HG03066 (cell line): ENCODE data around the gene RASGRF2.

ENCODE experiments used
- ATAC-seq: cut with Tn5 transposase; IDR thresholded peaks from one replicate; pipeline ENCODE4 v1.9.1; 2021; ENCODE audit warnings: low read depth; ENCODE audit not compliant: unreplicated experiment

The RASGRF2 gene

DNA sequence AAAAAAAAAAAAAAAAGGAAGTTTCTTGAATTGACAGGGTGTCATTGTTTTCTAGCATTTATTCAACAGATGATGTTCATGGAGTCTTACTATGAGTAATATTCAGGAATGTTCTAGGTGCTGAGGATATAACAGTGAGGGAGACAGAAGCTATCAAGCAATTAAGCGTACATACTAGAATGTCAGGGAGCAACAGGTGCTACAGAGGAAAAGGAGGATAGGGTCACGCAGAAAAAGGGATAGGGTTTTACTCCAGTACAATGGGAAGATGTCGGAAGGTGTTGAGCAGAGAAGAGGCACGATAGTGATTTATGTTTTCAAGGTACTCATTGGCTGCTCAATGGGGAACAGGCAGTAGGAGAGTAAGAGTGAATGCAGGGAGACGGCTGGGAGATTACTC lies 6.6 kb upstream of the RASGRF2 start:
- no peak for ATAC-seq

DNA sequence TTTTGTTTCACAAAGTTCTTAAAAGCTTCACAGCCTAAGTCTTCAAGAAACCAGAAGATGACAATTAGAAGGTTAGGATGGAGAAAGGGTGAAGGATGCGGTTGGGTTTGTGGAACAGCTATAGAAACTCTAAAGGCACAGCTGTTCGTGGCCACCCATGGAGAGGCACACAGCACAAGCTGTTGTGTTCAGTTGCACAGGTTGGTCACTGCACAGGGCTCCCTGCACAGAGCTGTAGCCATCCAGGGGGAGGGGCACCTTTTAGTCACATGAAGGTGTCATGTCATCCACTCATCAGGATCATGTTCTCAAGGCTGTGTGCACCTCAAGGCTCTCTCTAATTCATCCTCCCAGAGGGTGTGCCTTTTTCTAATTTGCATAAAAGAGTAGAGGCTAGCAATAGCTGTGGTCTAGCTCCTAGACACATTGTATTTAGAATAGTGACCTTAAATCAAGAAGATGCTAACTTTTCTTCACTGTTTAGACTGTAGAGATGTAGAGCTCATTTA lies 5.0 kb upstream of the RASGRF2 start:
- ATAC-seq, result no peak

DNA sequence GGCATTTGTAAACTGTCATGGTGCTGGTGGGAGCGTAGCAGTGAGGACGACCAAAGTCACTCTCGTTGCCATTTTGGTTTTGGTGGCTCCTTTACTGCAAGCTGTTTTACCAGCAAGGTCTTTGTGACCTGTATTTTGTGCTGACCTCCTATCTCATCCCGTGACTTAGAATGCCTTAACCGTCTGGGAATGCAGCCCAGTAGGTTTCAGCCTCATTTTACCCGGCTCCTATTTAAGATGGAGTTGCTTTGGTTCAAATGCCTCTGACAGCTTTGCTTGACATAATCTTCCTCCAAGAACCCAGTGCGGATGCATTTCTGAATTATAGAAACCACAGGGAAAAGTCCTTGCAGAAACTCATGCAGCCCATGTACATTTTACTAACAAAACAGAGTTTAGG lies 3.9 kb upstream of the RASGRF2 start:
- no peak for ATAC-seq

DNA sequence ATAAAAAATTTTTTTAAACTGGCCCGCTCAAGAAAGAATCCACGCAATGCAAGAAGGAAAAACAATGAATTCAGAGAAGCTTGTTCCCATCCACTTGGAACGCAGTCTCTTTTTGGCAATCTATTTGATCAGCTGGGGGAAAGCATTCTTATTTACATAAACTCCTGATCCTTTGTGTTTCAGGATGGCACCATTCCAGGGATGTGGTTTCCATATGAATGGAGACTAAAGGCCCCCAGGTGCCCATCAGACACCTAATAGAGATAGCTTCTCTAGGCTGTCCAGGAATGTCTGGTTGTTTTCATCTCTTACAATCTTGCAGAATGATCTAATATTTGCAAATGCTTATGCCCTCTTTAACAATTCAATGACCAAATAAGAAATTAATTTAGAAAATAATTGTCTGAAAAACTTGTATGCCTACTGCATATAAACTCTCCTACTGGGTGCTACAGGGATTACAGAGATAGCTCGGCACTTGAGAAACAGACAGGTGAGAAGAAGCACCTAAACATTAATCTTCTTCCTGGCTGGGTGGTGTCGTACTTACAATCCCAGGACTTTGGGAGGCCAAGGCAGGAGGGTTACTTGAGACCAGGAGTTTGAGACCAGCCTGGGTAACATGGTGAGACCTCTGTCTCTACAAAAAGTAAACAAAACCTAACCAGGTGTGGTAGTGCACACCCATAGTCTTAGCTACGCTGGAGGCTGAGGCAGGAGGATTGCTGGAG lies 3.0 kb upstream of the RASGRF2 start:
- ATAC-seq, result no peak

DNA sequence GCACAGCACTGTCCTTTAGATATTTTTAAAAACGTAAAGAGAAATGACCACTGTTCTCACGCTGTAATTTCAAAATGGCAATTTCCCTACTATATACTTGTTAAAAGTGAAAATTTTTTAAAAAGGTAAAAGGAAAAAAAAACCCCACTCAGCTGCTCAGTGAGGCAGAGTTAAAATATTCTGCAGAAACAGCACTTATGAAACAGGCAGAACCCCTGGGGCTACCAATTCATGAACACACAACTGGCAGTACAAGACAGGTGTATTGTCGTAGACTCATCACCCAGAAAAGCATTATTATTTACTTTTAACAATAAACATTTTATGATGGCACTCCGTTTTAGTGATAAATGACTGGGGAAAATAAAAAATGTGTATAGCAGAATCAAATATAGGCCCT lies 1.5 kb upstream of the RASGRF2 start:
- ATAC-seq, result no peak

DNA sequence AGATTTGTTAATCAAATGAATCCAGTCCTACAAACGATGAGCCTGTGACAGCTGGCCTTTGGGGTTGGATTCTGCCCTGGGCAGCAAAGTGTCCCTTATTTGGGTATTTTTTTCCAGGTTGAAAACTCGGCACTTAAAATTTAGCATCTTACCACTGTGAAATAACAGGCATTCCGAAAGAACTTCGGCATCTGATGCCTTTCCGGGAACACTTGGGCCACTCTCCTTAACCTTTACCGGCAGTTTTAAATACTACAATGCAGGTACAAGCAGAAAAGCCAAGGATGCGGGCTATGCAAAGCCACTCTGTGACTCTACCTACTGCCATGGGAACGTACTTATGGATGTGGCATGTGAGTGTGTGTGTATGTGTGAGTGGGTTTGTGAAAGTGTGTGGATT lies 1.0 kb upstream of the RASGRF2 start:
- ATAC-seq, result no peak

DNA sequence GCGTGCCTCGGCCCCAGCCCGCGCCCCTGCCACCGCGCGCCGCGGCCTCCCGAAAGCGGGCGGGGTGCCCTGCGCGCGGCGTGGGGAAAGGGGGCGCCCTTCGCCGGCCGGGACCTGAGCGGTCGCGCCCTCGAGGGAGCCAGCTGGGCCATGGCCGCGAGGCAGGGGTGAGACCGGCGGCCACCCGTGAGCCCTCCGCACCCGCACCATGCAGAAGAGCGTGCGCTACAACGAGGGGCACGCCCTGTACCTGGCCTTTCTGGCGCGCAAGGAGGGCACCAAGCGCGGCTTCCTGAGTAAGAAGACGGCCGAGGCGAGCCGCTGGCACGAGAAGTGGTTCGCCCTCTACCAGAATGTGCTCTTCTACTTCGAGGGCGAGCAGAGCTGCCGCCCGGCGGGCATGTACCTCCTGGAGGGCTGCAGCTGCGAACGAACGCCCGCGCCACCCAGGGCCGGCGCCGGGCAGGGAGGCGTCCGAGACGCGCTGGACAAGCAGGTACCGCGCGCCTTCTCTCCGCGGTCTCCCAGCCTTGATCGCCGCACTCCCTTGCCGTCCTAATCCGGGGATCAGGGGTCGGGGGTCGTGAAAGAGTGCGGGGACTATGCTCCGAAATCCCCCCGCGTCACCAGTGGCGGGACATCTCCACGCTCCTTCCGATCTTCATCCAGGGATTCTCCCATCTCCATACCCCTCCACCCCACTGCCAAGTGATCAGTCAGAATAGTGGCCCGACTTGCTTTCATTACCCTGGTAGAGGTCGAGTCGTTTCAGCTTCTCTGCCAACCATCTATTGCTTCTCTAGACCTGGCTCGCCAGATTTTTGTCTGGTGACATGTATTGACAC lies 590 bp downstream of the RASGRF2 start:
- ATAC-seq, result no peak

DNA sequence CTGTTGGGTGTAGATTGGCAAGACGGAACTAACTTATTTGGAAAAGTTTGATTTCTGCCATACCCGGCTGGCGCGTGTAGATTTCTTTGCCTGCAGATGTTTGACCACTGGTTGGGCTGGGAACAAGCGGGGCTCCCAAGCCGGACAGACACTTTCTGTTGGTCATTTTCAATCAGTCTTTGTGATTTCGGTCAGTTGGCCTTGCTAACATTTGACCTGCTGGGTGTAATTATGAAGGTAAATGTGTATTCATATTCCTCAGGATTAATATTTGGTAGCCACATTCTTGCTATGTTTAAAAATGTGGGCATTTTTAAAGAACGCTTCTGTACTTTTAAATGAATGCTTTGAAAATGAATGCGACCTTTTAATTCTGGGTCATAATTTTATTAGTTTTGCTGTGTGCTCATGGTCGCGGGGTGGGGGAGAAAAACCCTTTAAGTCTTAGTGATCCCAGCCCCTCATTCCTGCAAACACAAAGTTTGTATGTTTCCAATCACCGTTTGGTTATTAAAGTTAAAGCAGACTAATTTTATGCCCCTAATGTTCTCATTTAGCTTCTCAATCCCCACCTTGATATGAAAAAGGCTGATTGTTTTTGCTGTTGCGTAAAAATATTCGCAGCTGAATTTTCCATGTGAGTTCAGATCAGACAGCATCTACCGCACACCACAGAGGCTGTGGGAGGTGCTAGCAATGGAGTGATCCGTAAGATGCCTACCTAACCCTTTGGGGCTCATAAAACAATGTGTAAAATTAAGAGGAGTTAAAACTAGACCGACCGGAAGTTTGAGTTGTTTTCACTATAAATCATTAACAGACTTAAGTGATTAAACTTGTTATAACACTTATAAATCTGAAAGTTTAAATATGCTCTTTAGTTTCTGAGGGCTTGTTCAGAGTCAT lies 1.5 kb downstream of the RASGRF2 start:
- no peak for ATAC-seq

DNA sequence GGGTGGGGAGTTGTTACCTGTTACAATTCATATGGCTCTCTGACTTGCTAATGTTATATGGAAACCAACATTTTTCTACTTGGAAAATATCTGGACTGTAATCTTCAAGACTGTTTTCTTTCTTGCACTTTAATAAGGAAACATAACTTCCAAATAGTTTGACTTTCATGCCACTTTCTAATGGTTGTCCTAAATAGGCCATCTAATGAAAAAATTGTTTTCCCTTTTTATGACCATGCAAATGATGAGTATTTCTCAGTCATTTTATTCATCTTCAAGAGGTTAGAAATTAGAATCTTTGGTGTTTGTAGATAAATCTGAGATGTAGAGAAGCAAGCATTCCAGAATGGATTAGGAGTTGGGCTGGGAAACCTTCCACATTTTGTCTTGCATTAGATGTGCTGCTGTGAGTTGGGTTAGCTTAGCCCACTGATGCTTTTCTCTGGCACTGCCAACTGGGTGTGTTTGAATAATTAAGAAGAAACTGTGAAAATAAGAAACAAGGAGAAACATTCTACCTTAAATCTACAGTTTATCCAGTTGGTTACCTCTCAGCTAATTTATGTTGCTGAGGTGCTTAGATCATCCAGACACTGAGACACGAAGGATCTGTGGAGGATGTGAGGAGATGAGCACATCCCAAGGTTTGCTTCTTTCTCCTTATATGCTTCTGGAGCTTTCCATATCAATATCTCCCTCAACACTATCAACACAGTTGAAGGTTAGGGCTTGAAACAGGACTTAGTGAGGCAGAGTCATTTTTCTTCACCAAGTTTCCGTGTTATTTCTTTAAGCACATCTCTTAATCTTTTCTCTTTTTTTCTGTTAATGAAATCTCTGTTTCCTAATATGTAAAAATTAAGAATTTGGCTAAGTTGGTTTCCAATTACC lies 2.7 kb downstream of the RASGRF2 start:
- ATAC-seq, result no peak

DNA sequence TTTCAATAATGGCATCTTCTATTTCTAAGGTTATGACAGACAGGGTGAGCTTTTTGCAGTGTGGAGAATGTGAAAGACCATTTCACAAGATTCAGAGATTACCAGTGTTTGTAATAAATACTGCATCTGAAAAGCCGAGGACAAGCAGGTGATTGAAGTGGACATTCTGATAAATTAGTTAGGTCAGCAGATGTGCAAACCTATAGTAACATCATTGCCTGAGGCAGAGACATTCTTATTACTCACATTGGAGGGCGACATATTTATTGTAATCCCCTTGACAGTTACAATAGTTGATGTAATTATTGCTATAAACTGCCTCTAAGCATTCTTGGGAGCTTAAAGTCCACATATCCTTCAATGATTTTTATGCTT lies 3.3 kb downstream of the RASGRF2 start:
- no peak for ATAC-seq

DNA sequence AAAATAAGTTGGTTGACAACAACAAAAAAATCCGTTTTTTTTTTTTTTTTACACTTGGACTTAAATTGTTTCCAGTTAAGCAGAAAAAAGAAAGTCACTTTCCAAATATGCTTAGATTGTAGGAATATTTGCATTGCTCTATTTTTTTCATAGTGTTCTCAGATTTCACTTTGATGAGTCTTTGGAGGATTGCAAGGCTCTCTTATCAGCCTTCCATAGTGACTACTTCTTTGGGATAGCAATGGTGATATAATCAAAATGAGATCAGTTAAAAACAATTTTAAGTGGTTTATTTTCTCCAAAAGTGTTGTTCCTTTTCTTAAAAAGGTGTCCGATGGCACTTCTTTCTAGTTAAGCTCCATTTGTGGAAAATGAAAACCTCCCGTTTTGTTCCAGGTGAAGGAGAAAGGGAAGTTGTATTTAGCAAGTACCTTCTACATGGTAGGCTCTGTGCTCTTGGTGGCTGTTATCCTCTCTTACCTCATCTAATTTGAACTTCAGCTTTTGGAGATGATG lies 3.9 kb downstream of the RASGRF2 start:
- no peak for ATAC-seq

DNA sequence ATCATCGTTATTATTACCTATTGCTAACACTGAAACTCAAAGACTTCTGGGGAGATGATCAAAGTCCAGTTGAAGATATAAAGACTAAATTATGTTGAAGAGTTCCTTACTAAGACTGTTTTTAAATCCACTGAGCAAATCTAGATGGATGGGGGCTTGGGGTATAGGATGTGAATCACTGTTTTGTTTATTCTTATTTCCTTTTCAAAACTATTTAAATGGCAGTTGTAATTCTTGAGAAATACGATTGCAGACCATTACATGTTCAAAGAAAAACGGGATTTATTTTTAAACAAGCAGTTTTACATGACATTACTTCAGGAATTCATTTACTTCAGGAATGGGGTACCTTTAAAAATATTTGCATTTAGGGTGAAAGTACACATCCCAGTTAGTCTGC lies 4.3 kb downstream of the RASGRF2 start:
- no peak for ATAC-seq

DNA sequence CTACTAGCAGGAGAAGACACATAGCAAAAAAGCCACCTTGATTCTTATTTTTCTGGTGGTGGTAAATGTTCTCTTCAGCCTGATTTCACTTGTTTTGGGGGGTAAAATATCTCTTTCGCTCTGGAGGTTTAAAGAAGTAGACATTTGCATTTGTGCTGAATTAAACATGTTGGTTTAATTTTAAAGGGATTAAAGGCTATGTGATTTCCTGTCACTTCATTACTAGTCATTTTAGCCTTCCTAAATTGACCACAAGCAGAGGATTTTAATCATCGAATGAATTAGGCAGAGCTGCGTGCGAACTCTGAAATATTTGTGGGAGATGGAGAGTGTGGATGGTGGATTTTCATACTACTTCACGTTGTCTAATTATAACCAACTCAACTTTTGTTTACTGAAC lies 4.8 kb downstream of the RASGRF2 start:
- ATAC-seq, result no peak

DNA sequence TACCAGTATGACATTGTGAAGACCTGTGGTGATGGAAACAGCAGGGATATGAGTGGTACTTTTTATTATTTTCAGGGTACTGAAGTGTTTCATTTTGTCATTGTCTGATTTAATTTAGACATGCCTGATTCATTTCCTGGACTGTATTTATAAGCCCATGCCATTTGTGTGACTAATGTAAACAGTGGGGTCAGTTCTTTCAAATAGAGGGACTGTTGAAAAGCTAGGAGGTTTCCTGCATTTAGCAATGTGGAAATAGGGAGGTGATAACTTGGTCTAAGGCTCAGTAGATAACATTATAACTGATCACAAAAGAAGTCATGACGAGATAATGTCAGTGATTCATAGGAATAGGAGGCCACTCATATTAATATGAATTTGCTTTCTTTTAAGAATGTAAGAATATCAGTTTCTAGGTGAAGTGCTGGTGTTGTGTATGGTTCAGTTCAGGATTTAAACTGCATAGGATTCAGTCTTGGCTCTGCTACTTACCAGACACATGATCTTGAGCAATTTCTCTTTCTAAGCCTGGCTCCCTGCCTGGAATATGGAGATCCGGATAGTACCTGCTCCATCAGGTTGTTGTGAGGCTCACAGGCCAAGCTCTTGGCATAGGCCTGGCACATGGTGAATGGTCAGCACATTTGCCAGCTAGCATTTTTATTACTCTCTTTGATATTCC lies 7.5 kb downstream of the RASGRF2 start:
- ATAC-seq, result no peak

DNA sequence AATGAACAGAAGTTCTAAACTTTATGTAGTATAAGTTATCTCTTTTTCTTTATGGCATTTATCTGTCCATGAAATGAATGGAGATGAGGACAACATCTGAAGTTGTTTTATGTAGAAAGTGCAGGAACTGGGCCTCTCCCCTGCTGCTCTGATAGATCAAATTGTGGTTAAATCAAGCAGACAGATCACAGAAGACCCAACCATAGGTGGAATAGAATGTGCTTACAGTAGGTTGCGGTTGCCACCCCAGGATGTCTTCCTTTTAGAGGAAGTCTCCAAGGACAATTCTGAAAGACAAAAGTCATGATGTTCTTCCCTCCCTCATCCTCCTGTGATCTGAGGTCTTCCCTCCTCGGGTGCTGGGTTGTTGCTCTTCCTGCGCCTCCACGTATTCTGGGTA lies 12.9 kb downstream of the RASGRF2 start:
- no peak for ATAC-seq

DNA sequence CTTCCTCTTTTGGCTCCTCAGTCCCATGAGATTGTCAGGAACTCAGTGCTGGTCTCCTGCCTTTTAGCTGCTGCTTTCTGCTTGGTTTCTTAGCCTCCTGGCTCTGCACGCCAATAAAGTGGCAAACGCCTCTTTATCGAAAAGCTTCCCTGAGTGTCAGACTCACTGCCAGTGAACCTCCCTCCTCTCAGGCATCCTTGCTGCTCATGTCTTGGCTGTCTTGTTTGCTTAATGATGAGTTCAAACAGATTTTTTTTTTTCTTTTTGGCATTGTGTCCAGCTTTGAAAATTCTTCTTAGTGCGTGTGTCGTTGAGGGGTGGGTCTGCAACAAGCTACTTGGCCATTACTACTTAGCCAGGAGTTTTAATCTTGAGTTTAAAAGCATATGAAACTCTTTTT lies 14.9 kb downstream of the RASGRF2 start:
- ATAC-seq, result no peak

DNA sequence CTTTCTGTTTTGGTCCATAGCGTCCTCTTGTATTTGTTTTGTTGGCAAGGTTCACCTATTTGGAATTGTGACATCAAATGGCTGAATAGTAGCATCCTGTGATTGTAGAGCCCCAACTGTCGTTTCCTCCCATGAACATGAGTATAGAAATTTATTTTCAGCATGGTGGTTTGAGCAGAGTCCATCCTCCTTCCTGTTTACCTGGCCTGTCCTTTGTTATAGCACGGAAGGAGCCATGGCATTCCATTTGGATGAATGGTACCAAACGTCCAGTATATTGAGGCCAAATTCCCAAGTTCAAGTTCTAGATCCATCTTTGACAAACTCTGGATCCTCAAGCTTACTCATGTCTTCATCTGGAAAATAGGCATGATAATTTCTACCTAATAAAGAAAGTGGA lies 16.8 kb downstream of the RASGRF2 start:
- no peak for ATAC-seq

DNA sequence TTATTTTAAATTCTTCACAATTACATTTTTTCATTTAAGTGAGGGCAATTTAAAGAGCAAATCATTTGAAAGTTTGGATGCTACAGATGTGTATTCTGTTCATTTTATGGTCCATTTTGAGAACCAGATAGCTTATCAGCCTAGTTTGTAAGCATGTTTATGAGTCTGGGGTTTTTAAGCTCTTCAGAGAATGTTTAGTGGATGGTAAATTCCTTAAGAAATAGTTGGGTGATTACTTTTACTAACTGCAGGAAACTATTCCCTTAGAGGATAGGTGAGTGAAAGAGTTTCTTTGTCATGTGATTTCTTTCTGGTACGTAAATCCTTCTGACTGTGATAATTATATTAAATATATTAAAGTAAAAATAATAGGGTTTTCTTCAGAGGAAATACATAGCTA lies 17.6 kb downstream of the RASGRF2 start:
- ATAC-seq, result no peak

DNA sequence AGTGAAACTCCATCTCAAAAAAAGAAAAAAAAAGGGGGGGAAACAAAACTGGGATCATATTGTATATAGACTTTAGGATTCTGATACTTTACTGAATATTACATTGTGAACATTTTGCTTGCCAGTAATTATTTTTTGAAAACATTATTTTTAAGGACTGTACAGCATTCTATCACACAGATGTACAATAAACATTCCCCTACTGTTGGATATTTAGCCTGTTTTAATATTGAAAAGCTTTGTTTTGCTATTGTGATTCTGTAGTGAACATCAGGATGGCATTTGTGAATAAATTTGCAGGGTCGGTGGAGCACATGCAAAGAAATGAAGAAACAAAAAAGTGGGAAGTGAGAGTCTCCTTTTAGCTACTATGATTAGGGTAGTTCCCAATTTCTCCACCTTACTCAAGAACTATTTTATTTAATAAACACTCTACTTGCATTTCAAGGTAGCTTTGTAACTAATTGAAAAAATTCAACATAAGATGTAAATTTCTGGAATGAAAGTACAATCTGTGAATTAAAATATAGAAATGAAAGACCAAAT lies 18.7 kb downstream of the RASGRF2 start:
- ATAC-seq, result no peak
